ENCODE measurements around the gene TPRX2. TPM values are rescaled to one million over a fixed set of nuclear protein-coding genes. Genes with fewer than 3 reads are reported as not detected.

The TPRX2 gene
- total and polyA plus RNA-seq, 12 donors: not detected

GRCh38 chr19:47896019-47896418 is 37.0 kb downstream of the TPRX2 start:
- Histone ChIP-seq H3K27ac (no peak overlapping the region), H3K27me3 (peaks cover 0 to 8% (median 0%) of the 10 kb centered on the region in 7 donors), H3K9me3 (peaks cover 0 to 32% (median 9%) of the 10 kb centered on the region in 11 donors), H3K4me1 (no peaks in the 10 kb centered on the region), H3K4me3 (no peak overlapping the region), H3K36me3 (no peaks in the 10 kb centered on the region)
- DNase-seq (no peak), ATAC-seq (no peak)
- no peak for TF ChIP-seq CTCF (IDR thresholded peaks at IDR 0.05)
- intact Hi-C loops (cut with DNase I): no loop called here
- WGBS, 2 donors: 72 to 94% methylated on average over 4 of the region's 4 CpGs

- no peak overlapping the region for H3K4me3 ChIP-seq
- 93 to 95% methylated on average over 5 of the region's 5 CpGs for WGBS, 2 donors
These were observed 37.7 kb downstream of the TPRX2 start for GRCh38 chr19:47896773-47897172.

GRCh38 chr19:47897861-47898260 is 38.8 kb downstream of the TPRX2 start:
- Histone ChIP-seq H3K27me3 (peaks cover 0 to 24% (median 6%) of the 10 kb centered on the region in 7 donors), H3K4me3 (no peak overlapping the region), H3K27ac (no peak overlapping the region), H3K4me1 (no peaks in the 10 kb centered on the region), H3K36me3 (no peaks in the 10 kb centered on the region), H3K9me3 (peaks cover 0 to 19% (median under 1%) of the 10 kb centered on the region in 11 donors)
- no peak for ATAC-seq
- 73 to 75% methylated on average over 9 of the region's 9 CpGs for WGBS, 2 donors
- intact Hi-C loops (cut with DNase I): no loop called here
- DNase-seq: no peak
- TF ChIP-seq CTCF (IDR thresholded peaks at IDR 0.05): no peak

More at GRCh38 chr19:47896773-47897172, 37.7 kb downstream of the TPRX2 start:
- intact Hi-C loops (cut with DNase I): no loop called here
- TF ChIP-seq CTCF (IDR thresholded peaks at IDR 0.05): no peak
- no peaks in the 10 kb centered on the region for H3K36me3 ChIP-seq
- peaks cover 0 to 30% (median 8%) of the 10 kb centered on the region in 11 donors for H3K9me3 ChIP-seq
- no peak for DNase-seq
- no peaks in the 10 kb centered on the region for H3K4me1 ChIP-seq
- H3K27ac ChIP-seq: no peak overlapping the region
- H3K27me3 ChIP-seq: peaks cover 0 to 15% (median 0%) of the 10 kb centered on the region in 7 donors
- ATAC-seq: no peak

GRCh38 chr19:47899335-47899734 is 40.3 kb downstream of the TPRX2 start:
- 90 to 94% methylated on average over 8 of the region's 8 CpGs for WGBS, 2 donors
- Histone ChIP-seq H3K9me3 (peaks cover 0 to 17% (median 0%) of the 10 kb centered on the region in 11 donors), H3K4me3 (no peak overlapping the region), H3K36me3 (no peaks in the 10 kb centered on the region), H3K27ac (no peak overlapping the region), H3K4me1 (no peaks in the 10 kb centered on the region), H3K27me3 (peaks cover 0 to 27% (median 9%) of the 10 kb centered on the region in 7 donors)
- intact Hi-C loops (cut with DNase I): no loop called here
- no peak for DNase-seq
- no peak for TF ChIP-seq CTCF (IDR thresholded peaks at IDR 0.05)
- no peak for ATAC-seq
